Activated naive CD8-positive, alpha-beta T cell treated with anti-CD3 and anti-CD28 coated beads for 36 hours (primary cell): Measurements from ENCODE around the gene COPS2. TPM values are rescaled to one million over a fixed set of nuclear protein-coding genes. Genes with fewer than 3 reads are reported as not detected.
"Not testable (repeated sequence)": the region's sequence is repeated elsewhere in the genome, so short reads cannot be mapped to it uniquely, and the experiment has no call there.

Source experiments
- DNase-seq: peaks from one replicate; pipeline ENCODE4 v3.0.0; 2021
- H3K27ac Mint-ChIP-seq: one replicate; pipeline ENCODE4 v1.8.0; 2022; ENCODE audit warnings: mild to moderate bottlenecking, moderate library complexity, mixed read lengths
- H3K27me3 Mint-ChIP-seq: one replicate; pipeline ENCODE4 v1.8.0; 2022; ENCODE audit warnings: mild to moderate bottlenecking, mixed read lengths
- H3K36me3 Mint-ChIP-seq: one replicate; pipeline ENCODE4 v1.8.0; 2021; ENCODE audit warnings: mild to moderate bottlenecking, mixed read lengths
- H3K4me1 Mint-ChIP-seq: one replicate; pipeline ENCODE4 v1.8.0; 2021; ENCODE audit warnings: mixed read lengths
- H3K4me3 Mint-ChIP-seq: one replicate; pipeline ENCODE4 v1.8.0; 2022; ENCODE audit warnings: mild to moderate bottlenecking, moderate library complexity, mixed read lengths
- H3K9me3 Mint-ChIP-seq: one replicate; pipeline ENCODE4 v1.8.0; 2022; ENCODE audit warnings: mixed read lengths
- total RNA-seq, 2 experiments: library from RNA; stranded (reverse); gene quantifications; one replicate each; pipeline ENCODE4 v1.2.3, GENCODE V29; 2021

The COPS2 gene
- total RNA-seq, 2 experiments from 2014 or later: 109 to 113 TPM

DNA sequence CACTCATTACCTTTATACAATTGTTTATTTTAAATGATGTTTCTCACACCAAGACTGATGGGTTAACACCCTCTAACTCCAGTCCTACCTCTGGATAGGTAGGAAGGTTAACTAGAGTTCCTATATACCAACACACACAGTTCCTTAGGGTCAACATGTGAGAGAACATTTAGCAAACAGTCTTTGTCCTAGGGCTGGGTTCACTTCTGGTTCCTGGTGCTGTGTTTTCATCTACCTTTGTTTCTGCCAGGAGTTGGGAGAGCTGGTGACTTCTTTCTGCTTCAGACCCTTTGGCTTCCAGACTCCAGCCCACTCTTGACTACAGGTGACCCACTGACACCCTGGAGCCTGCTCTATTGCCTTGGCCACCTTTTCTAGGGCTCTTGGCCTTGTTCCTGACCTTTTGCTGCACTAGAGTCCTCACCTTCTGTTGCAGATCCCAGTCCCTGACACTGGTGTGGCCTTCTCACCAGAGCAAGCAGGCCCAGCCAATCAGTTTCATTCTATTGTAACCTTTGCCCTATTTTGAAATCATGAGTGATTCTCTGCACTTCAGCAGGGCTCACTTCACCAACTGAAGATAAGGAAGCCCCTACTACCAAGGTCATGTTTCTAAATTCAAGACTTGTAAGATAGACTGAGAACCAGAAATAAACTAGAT is 59.2 kb downstream of the COPS2 start:
- peaks cover 10% of the 10 kb centered on the region for H3K36me3 Mint-ChIP-seq
- no peak overlapping the region for H3K4me3 Mint-ChIP-seq
- H3K4me1 Mint-ChIP-seq: no peaks in the 10 kb centered on the region

DNA sequence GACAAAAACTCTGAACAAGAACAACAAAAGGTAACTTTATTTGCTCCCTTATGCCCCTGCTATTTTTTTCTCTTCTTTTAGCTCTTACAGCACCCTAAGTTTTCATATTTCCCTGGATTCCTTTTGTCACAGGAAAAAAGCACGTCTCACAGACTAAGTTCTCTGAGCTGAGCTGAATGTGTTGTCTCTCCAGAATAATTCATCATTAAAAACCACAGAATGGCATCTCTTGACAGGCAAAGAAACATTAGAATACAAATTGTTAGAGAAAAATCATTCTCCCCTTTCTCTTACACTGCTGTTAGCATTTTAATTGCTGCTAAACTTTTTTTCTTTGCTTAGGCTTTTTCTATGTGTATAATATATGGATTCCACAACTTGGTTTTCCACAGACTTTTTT is 60.5 kb downstream of the COPS2 start:
- H3K9me3 Mint-ChIP-seq: no peaks in the 10 kb centered on the region
- H3K36me3 Mint-ChIP-seq: peaks cover 10% of the 10 kb centered on the region
- no peak overlapping the region for H3K4me3 Mint-ChIP-seq
- no peaks in the 10 kb centered on the region for H3K4me1 Mint-ChIP-seq
- DNase-seq: no peak
- no peaks in the 10 kb centered on the region for H3K27me3 Mint-ChIP-seq
- no peak overlapping the region for H3K27ac Mint-ChIP-seq

More for the DNA sequence above, 59.2 kb downstream of the COPS2 start:
- no peaks in the 10 kb centered on the region for H3K9me3 Mint-ChIP-seq
- H3K27ac Mint-ChIP-seq: no peak overlapping the region
- H3K27me3 Mint-ChIP-seq: no peaks in the 10 kb centered on the region
- no peak for DNase-seq

GRCh38 chr15:49093252-49094105 is 61.9 kb downstream of the COPS2 start:
- Mint-ChIP-seq H3K4me1 (no peaks in the 10 kb centered on the region), H3K4me3 (no peak overlapping the region), H3K9me3 (no peaks in the 10 kb centered on the region), H3K27ac (no peak overlapping the region), H3K36me3 (peaks cover 7% of the 10 kb centered on the region), H3K27me3 (no peaks in the 10 kb centered on the region)
- DNase-seq: no peak

- no peak overlapping the region for H3K4me3 Mint-ChIP-seq
- no peaks in the 10 kb centered on the region for H3K4me1 Mint-ChIP-seq
- H3K27me3 Mint-ChIP-seq: peaks cover 3% of the 10 kb centered on the region
- DNase-seq: no peak
- no peaks in the 10 kb centered on the region for H3K9me3 Mint-ChIP-seq
- no peaks in the 10 kb centered on the region for H3K36me3 Mint-ChIP-seq
- H3K27ac Mint-ChIP-seq: no peak overlapping the region
Measured at GRCh38 chr15:49088996-49089395, 66.4 kb downstream of the COPS2 start.

DNA sequence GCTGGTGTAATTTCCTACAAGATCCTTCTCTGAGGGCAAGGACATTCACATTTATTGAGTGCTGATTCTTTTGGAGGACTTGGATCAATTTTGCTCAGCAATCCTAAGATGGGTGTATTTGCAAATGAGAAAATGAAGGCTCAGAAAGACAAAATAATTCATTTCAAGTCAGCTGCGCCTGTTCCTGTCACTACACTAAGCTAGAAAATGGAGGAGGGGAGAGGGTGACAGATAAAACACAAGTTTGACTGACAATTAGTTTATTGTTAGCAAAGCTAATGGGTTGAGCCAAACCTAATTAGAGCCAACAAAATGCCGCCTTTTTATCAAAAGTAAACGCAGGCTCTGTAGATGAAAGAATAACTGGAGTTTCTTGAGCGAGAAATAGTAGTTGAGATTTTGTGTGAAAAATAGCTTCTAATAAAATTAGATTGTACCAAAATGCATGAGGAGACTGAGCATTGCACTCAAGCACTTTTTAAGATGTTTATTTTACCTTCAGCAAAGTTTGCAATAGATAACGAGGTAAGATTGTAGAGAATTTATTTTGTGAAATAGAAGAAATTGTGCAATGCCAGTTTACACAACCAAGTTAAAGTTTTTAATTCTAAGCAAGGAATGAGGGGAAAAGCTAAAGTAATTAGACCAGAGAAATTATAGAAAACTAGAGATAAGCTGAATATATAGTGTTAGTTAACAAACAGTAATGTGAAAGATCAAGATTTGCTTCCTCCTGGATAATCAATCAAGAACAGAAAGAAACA is 69.5 kb downstream of the COPS2 start:
- Mint-ChIP-seq H3K9me3 (no peaks in the 10 kb centered on the region), H3K27ac (no peak overlapping the region), H3K27me3 (peaks cover 3% of the 10 kb centered on the region), H3K36me3 (peaks cover 1% of the 10 kb centered on the region), H3K4me1 (no peaks in the 10 kb centered on the region), H3K4me3 (no peak overlapping the region)
- no peak for DNase-seq

- H3K36me3 Mint-ChIP-seq: peaks cover 1% of the 10 kb centered on the region
- H3K27me3 Mint-ChIP-seq: peaks cover 7% of the 10 kb centered on the region
- H3K4me1 Mint-ChIP-seq: no peaks in the 10 kb centered on the region
- no peak for DNase-seq
- no peaks in the 10 kb centered on the region for H3K9me3 Mint-ChIP-seq
- no peak overlapping the region for H3K4me3 Mint-ChIP-seq
- no peak overlapping the region for H3K27ac Mint-ChIP-seq
Measured at GRCh38 chr15:49084285-49084570, 71.2 kb downstream of the COPS2 start.

GRCh38 chr15:49083401-49084284 is 71.8 kb downstream of the COPS2 start:
- no peak overlapping the region for H3K4me3 Mint-ChIP-seq
- peaks cover 7% of the 10 kb centered on the region for H3K27me3 Mint-ChIP-seq
- no peaks in the 10 kb centered on the region for H3K4me1 Mint-ChIP-seq
- H3K36me3 Mint-ChIP-seq: peaks cover 1% of the 10 kb centered on the region
- DNase-seq: no peak
- H3K9me3 Mint-ChIP-seq: no peaks in the 10 kb centered on the region
- no peak overlapping the region for H3K27ac Mint-ChIP-seq

GRCh38 chr15:49082960-49083359 is 72.4 kb downstream of the COPS2 start:
- peaks cover 7% of the 10 kb centered on the region for H3K27me3 Mint-ChIP-seq
- no peak for DNase-seq

DNA sequence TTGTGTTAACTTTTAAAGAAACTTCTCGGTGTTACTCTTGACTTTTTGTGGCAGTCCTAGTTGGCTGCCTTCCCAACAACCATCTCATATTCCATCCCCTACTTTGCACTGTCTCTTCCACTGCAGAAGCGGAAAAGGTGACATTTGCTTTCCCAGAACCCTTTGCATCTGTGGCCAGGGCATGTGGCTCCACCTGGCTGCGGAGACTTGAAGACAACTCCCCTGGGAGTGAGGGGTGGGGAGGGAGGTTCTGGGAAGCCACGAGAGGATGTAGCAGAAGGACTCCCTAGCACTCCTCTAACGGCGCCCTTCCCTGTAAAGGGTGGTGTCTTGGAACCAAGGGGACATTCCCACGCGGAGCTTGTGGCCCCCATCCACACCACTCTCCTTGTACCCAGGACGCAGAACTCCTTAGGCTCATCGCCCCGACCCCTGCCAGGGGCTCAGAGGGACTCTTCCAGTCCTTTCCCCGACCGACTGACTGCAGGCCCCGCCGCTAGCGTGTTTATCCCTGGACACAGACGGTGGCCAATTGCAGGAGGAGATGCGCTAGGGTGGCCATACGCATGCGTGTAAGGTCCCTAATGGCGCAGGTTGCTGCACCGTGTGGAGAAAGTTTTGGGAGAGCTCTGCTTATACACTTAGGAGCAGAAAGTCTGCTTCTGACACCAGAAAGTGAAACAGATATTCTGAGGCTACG is 75.9 kb downstream of the COPS2 start:
- peaks cover 4% of the 10 kb centered on the region for H3K27me3 Mint-ChIP-seq
- H3K4me1 Mint-ChIP-seq: no peaks in the 10 kb centered on the region
- H3K36me3 Mint-ChIP-seq: peaks cover 1% of the 10 kb centered on the region
- H3K27ac Mint-ChIP-seq: no peak overlapping the region
- no peak overlapping the region for H3K4me3 Mint-ChIP-seq
- DNase-seq: no peak
- no peaks in the 10 kb centered on the region for H3K9me3 Mint-ChIP-seq

More at GRCh38 chr15:49082960-49083359, 72.4 kb downstream of the COPS2 start:
- peaks cover 1% of the 10 kb centered on the region for H3K36me3 Mint-ChIP-seq
- H3K4me1 Mint-ChIP-seq: no peaks in the 10 kb centered on the region
- no peaks in the 10 kb centered on the region for H3K9me3 Mint-ChIP-seq
- no peak overlapping the region for H3K27ac Mint-ChIP-seq
- no peak overlapping the region for H3K4me3 Mint-ChIP-seq

GRCh38 chr15:49075881-49076280 is 79.5 kb downstream of the COPS2 start:
- H3K36me3 Mint-ChIP-seq: no peaks in the 10 kb centered on the region
- H3K4me1 Mint-ChIP-seq: no peaks in the 10 kb centered on the region
- DNase-seq: no peak
- H3K4me3 Mint-ChIP-seq: no peak overlapping the region
- peaks cover 20% of the 10 kb centered on the region for H3K27me3 Mint-ChIP-seq
- no peaks in the 10 kb centered on the region for H3K9me3 Mint-ChIP-seq
- H3K27ac Mint-ChIP-seq: no peak overlapping the region

DNA sequence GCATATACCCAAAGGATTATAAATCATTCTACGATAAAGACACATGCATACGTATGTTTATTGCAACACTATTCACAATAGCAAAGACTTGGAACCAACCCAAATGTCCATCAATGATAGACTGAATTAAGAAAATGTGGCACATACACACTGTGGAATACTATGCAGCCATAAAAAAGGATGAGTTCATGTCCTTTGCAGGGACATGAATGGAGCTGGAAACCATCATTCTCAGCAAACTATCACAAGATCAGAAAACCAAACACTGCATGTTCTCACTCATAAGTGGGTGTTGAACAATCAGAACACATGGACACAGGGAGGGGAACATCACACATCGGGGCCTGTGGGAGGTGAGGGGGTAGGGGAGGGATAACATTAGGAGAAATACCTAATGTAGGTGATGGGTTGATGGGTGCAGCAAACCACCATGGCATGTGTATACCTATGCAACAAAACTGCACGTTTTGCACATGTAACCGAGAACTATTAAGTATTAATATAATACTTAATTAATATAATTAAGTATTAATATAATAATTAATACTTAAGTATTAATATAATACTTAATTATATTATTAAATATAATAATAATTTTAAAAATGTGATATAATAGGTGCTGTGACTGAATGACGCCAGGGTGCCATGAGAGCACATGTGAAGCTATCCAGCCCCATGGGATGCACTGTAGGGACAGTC is 80.7 kb downstream of the COPS2 start:
- DNase-seq, H3K36me3 Mint-ChIP-seq, H3K4me3 Mint-ChIP-seq, H3K27ac Mint-ChIP-seq, H3K9me3 Mint-ChIP-seq, H3K4me1 Mint-ChIP-seq: not testable (repeated sequence)
- peaks cover 20% of the 10 kb centered on the region for H3K27me3 Mint-ChIP-seq
